ENCODE data around the gene BANF1.

BANF1 gene

DNA sequence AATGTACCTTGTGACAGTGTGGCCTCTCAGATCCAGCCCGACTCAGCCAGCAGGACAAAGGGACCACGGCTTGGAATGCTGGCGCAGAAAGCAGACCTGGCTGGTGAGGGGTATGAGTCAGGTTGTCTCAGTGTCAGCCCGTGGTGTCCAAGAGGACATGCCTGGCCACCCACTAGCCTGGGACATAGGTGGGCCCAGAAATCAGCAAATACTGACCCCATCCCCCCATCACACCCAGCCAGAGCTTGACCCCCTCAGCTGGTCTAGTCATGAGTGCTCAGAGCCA, 4.5 kb downstream of the BANF1 start:
- Histone ChIP-seq H3K9me3 (ENCODE audit: control insufficient read depth, insufficient read depth, low read depth, low read length) (no peaks in the 10 kb centered on the region), H3K4me1 (ENCODE audit: control insufficient read depth, insufficient read depth, low read length) (no peaks in the 10 kb centered on the region), H3K27ac (ENCODE audit: extremely low read depth, low read depth, low read length) (no peak overlapping the region), H3K4me3 (ENCODE audit: low read depth, low read length) (no peak overlapping the region), H3K36me3 (ENCODE audit: control insufficient read depth in 2 of 2, insufficient read depth in 1 of 2, low read length in 2 of 2) (peaks cover 0 to 31% of the 10 kb centered on the region in 2 experiments; a peak in 1 of 3 replicates)
- ChIA-PET POLR2A (no interaction called here), CTCF (interaction anchor here (0.6 to 2.2 kb wide), 3 partner anchors 16 to 174 kb away, joined by 3 to 11 read pairs (median 3); no protein-coding TSS in a partner anchor)
- no peak for TF ChIP-seq OVOL3 (tag by site-specific recombination; IDR thresholded peaks at IDR 0.05)

DNA sequence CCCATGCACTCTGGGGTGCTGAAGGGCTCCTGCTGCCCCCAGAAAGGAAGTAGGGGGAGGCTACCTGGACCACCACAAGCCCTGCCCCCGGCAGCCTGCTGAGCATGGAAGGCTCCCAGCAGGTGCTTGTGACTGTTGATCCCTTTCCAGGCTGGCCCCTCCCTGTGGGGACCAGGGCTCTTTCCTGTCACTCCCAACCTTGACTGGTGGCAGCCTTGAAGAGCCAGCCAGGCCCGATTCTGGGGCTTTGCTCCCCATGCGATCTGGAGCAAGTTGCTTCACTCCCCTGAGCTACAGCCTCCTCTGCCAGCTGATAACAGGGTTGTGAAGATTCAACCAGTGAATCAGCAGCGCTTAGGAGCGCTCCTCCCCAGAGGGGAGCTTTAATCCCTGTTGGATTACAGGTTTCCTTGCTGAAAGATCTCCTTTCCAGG, 4.9 kb downstream of the BANF1 start:
- H3K4me3 ChIP-seq (ENCODE audit: low read depth, low read length): no peak overlapping the region
- POLR2A ChIA-PET: no interaction called here
- H3K4me1 ChIP-seq (ENCODE audit: control insufficient read depth, insufficient read depth, low read length): no peaks in the 10 kb centered on the region
- peaks cover 0 to 31% of the 10 kb centered on the region in 2 experiments; a peak in 1 of 3 replicates for H3K36me3 ChIP-seq (ENCODE audit: control insufficient read depth in 2 of 2, insufficient read depth in 1 of 2, low read length in 2 of 2)
- TF ChIP-seq ZNF747 (tag by site-specific recombination; IDR thresholded peaks at IDR 0.05) (no peak), KLF10 (tag by site-specific recombination; IDR thresholded peaks at IDR 0.05) (no peak), ZNF292 (tag by site-specific recombination; IDR thresholded peaks at IDR 0.05; ENCODE audit: borderline replicate concordance, low read depth) (no peak), ZNF16 (tag by site-specific recombination; IDR thresholded peaks at IDR 0.05; ENCODE audit: low read depth) (no peak), ZBTB20 (tag by site-specific recombination; IDR thresholded peaks at IDR 0.05) (no peak), ZIC2 (tag by site-specific recombination; IDR thresholded peaks at IDR 0.05) (peak; percentile 61), PRDM1 (tag by site-specific recombination; IDR thresholded peaks at IDR 0.05) (no peak), ZNF214 (tag by site-specific recombination; IDR thresholded peaks at IDR 0.05; ENCODE audit: borderline replicate concordance) (no peak), ZNF624 (tag by site-specific recombination; IDR thresholded peaks at IDR 0.05) (no peak), OVOL3 (tag by site-specific recombination; IDR thresholded peaks at IDR 0.05) (no peak), KLF16 (tag by site-specific recombination; IDR thresholded peaks at IDR 0.05) (no peak), ZNF792 (tag by site-specific recombination; IDR thresholded peaks at IDR 0.05) (no peak), WT1 (tag by site-specific recombination; IDR thresholded peaks at IDR 0.05) (no peak), ZNF830 (tag by site-specific recombination; IDR thresholded peaks at IDR 0.05; ENCODE audit: low read depth) (no peak), ZNF266 (tag by site-specific recombination; IDR thresholded peaks at IDR 0.05; ENCODE audit: low read depth) (no peak), SP7 (tag by site-specific recombination; IDR thresholded peaks at IDR 0.05) (peak; percentile 53; the same call in 1 of the 2 replicates)
- TF ChIP-seq, protein P1, sequence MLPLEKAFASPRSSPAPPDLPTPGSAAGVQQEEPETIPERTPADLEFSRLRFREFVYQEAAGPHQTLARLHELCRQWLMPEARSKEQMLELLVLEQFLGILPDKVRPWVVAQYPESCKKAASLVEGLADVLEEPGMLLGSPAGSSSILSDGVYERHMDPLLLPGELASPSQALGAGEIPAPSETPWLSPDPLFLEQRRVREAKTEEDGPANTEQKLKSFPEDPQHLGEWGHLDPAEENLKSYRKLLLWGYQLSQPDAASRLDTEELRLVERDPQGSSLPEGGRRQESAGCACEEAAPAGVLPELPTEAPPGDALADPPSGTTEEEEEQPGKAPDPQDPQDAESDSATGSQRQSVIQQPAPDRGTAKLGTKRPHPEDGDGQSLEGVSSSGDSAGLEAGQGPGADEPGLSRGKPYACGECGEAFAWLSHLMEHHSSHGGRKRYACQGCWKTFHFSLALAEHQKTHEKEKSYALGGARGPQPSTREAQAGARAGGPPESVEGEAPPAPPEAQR (tag by site-specific recombination; IDR thresholded peaks at IDR 0.05): no peak
- TF ChIP-seq, protein P2, sequence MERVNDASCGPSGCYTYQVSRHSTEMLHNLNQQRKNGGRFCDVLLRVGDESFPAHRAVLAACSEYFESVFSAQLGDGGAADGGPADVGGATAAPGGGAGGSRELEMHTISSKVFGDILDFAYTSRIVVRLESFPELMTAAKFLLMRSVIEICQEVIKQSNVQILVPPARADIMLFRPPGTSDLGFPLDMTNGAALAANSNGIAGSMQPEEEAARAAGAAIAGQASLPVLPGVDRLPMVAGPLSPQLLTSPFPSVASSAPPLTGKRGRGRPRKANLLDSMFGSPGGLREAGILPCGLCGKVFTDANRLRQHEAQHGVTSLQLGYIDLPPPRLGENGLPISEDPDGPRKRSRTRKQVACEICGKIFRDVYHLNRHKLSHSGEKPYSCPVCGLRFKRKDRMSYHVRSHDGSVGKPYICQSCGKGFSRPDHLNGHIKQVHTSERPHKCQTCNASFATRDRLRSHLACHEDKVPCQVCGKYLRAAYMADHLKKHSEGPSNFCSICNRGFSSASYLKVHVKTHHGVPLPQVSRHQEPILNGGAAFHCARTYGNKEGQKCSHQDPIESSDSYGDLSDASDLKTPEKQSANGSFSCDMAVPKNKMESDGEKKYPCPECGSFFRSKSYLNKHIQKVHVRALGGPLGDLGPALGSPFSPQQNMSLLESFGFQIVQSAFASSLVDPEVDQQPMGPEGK (tag by site-specific recombination; IDR thresholded peaks at IDR 0.05): 0 out of 2 replicates have a peak, but pooled peaks have one; percentile 21
- TF ChIP-seq, protein P3, sequence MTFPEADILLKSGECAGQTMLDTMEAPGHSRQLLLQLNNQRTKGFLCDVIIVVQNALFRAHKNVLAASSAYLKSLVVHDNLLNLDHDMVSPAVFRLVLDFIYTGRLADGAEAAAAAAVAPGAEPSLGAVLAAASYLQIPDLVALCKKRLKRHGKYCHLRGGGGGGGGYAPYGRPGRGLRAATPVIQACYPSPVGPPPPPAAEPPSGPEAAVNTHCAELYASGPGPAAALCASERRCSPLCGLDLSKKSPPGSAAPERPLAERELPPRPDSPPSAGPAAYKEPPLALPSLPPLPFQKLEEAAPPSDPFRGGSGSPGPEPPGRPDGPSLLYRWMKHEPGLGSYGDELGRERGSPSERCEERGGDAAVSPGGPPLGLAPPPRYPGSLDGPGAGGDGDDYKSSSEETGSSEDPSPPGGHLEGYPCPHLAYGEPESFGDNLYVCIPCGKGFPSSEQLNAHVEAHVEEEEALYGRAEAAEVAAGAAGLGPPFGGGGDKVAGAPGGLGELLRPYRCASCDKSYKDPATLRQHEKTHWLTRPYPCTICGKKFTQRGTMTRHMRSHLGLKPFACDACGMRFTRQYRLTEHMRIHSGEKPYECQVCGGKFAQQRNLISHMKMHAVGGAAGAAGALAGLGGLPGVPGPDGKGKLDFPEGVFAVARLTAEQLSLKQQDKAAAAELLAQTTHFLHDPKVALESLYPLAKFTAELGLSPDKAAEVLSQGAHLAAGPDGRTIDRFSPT (tag by site-specific recombination; IDR thresholded peaks at IDR 0.05): no peak
- no peaks in the 10 kb centered on the region for H3K9me3 ChIP-seq (ENCODE audit: control insufficient read depth, insufficient read depth, low read depth, low read length)
- CTCF ChIA-PET: interaction anchor here (0.6 to 2.2 kb wide), 5 partner anchors 15 to 185 kb away, joined by 3 to 11 read pairs (median 3); partner anchors contain the start of gene MUS81
- no peak overlapping the region for H3K27ac ChIP-seq (ENCODE audit: extremely low read depth, low read depth, low read length)

Measured in HEK293 (cell line).